Activated CD8-positive, alpha-beta T cell treated with anti-CD3 and anti-CD28 coated beads for 36 hours (primary cell): Measurements from ENCODE around the gene CEP41. TPM values are rescaled to one million over a fixed set of nuclear protein-coding genes. Genes with fewer than 3 reads are reported as not detected.

ENCODE experiments used
- ATAC-seq: fragments of 200-7000 bp; cut with Tn5 transposase; one replicate; pipeline ENCODE4 v1.10.0; 2021; ENCODE audit warnings: mild to moderate bottlenecking, moderate library complexity
- CTCF ChIA-PET: fragments of 350-600 bp; sonication (Branson Sonifier 250); formaldehyde crosslinking; loops from one replicate; lab custom pipeline; 2021; ENCODE audit warnings: antibody characterized with exemption; lab: Charles Lee
- POLR2A ChIA-PET: fragments of 350-600 bp; sonication (Branson Sonifier 250); formaldehyde crosslinking; loops from one replicate; lab custom pipeline; 2021; ENCODE audit warnings: antibody characterized with exemption; lab: Charles Lee
- DNase-seq: peaks from one replicate; pipeline ENCODE4 v3.0.0-alpha.2; 2020
- H3K27ac Mint-ChIP-seq: one replicate; pipeline ENCODE4 v1.8.0; 2021; ENCODE audit warnings: mild to moderate bottlenecking, mixed read lengths
- H3K27me3 Mint-ChIP-seq: one replicate; pipeline ENCODE4 v1.8.0; 2021; ENCODE audit warnings: mixed read lengths
- H3K36me3 Mint-ChIP-seq: one replicate; pipeline ENCODE4 v1.8.0; 2021; ENCODE audit warnings: low read depth, mixed read lengths
- H3K4me1 Mint-ChIP-seq: one replicate; pipeline ENCODE4 v1.8.0; 2021; ENCODE audit warnings: low read depth, mixed read lengths
- H3K4me3 Mint-ChIP-seq: one replicate; pipeline ENCODE4 v1.8.0; 2021; ENCODE audit warnings: mild to moderate bottlenecking, moderate library complexity, mixed read lengths
- H3K9me3 Mint-ChIP-seq: one replicate; pipeline ENCODE4 v1.8.0; 2021; ENCODE audit warnings: mixed read lengths
- CTCF ChIP-seq: fragments of 200-600 bp; IDR thresholded peaks from one replicate; pipeline ENCODE4 v1.8.0; 2022; ENCODE audit warnings: antibody characterized with exemption, mild to moderate bottlenecking
- intact Hi-C: fragments of 100-400 bp; cut with micrococcal nuclease; formaldehyde crosslinking; loops from one replicate; pipeline ENCODE4 v1.10.0; 2022
- total RNA-seq, 2 experiments: library from RNA; stranded (reverse); gene quantifications; one replicate each; pipeline ENCODE4 v1.2.3, GENCODE V29; 2021

The CEP41 gene
- total RNA-seq, 2 experiments from 2014 or later: 28.0 to 28.1 TPM

- ATAC-seq (no peak), DNase-seq (no peak)
- H3K9me3 Mint-ChIP-seq: no peaks in the 10 kb centered on the region
- H3K27me3 Mint-ChIP-seq: no peaks in the 10 kb centered on the region
- no peak overlapping the region for H3K4me3 Mint-ChIP-seq
- CTCF ChIA-PET: no interaction called here
- intact Hi-C loops: no loop called here
- peaks cover 21% of the 10 kb centered on the region for H3K4me1 Mint-ChIP-seq
- no peak for TF ChIP-seq CTCF
- no peak overlapping the region for H3K27ac Mint-ChIP-seq
- POLR2A ChIA-PET: no interaction called here
- no peaks in the 10 kb centered on the region for H3K36me3 Mint-ChIP-seq
Measured at GRCh38 chr7:130352194-130353074, 88.4 kb downstream of the CEP41 start.

GRCh38 chr7:130351791-130352090 is 89.1 kb downstream of the CEP41 start:
- Mint-ChIP-seq H3K36me3 (no peaks in the 10 kb centered on the region), H3K9me3 (no peaks in the 10 kb centered on the region), H3K27me3 (no peaks in the 10 kb centered on the region), H3K4me3 (no peak overlapping the region), H3K4me1 (peaks cover 21% of the 10 kb centered on the region), H3K27ac (no peak overlapping the region)
- TF ChIP-seq CTCF: no peak
- intact Hi-C loops: no loop called here
- no peak for DNase-seq
- POLR2A ChIA-PET: no interaction called here
- CTCF ChIA-PET: no interaction called here
- no peak for ATAC-seq

- Mint-ChIP-seq H3K4me3 (no peak overlapping the region), H3K9me3 (no peaks in the 10 kb centered on the region), H3K36me3 (no peaks in the 10 kb centered on the region), H3K27me3 (no peaks in the 10 kb centered on the region), H3K4me1 (peaks cover 21% of the 10 kb centered on the region), H3K27ac (no peak overlapping the region)
- ATAC-seq (peak; percentile 61), DNase-seq (peak; percentile 30)
- ChIA-PET POLR2A (no interaction called here), CTCF (no interaction called here)
- intact Hi-C loops: no loop called here
- no peak for TF ChIP-seq CTCF
Measured at GRCh38 chr7:130350945-130351790, 89.6 kb downstream of the CEP41 start.

- ChIA-PET CTCF (no interaction called here), POLR2A (no interaction called here)
- intact Hi-C loops: no loop called here
- no peak for TF ChIP-seq CTCF
- H3K4me3 Mint-ChIP-seq: no peak overlapping the region
- H3K27ac Mint-ChIP-seq: no peak overlapping the region
- no peaks in the 10 kb centered on the region for H3K36me3 Mint-ChIP-seq
- no peaks in the 10 kb centered on the region for H3K27me3 Mint-ChIP-seq
- ATAC-seq (no peak), DNase-seq (no peak)
- H3K9me3 Mint-ChIP-seq: no peaks in the 10 kb centered on the region
- peaks cover 21% of the 10 kb centered on the region for H3K4me1 Mint-ChIP-seq
Measured at GRCh38 chr7:130349911-130350782, 90.7 kb downstream of the CEP41 start.
